ENCODE measurements around the gene ERVV-1.
"Not testable (repeated sequence)": the region's sequence is repeated elsewhere in the genome, so short reads cannot be mapped to it uniquely, and the experiment has no call there.

ERVV-1 gene

GRCh38 chr19:53013621-53014020 is at the start of gene ERVV-1:
TSS of gene ERVV-1 (plus strand) at chr19:53013921. CDS start at chr19:53014091, 170 bp downstream.
- no peak within 1 kb of the TSS for H3K4me3 ChIP-seq (ENCODE audit: low read depth, low read length)
- no peak for TF ChIP-seq CTCF (IDR thresholded peaks at IDR 0.05; ENCODE audit: insufficient read depth, low read depth, low read length, missing control alignments)
- no peak for DNase-seq (ENCODE audit: low read depth)

- no peak overlapping the region for H3K4me3 ChIP-seq (ENCODE audit: low read depth, low read length)
- DNase-seq (ENCODE audit: low read depth), result no peak
- TF ChIP-seq CTCF (IDR thresholded peaks at IDR 0.05; ENCODE audit: insufficient read depth, low read depth, low read length, missing control alignments), result no peak
Observed at GRCh38 chr19:52967772-52968171, 45.9 kb upstream of the ERVV-1 start.

GRCh38 chr19:52981329-52981728 is 32.4 kb upstream of the ERVV-1 start:
- no peak for TF ChIP-seq CTCF (IDR thresholded peaks at IDR 0.05; ENCODE audit: insufficient read depth, low read depth, low read length, missing control alignments)
- no peak overlapping the region for H3K4me3 ChIP-seq (ENCODE audit: low read depth, low read length)
- no peak for DNase-seq (ENCODE audit: low read depth)

GRCh38 chr19:52983167-52983566 is 30.6 kb upstream of the ERVV-1 start:
- H3K4me3 ChIP-seq (ENCODE audit: low read depth, low read length); DNase-seq (ENCODE audit: low read depth): not testable (repeated sequence)

GRCh38 chr19:52987221-52987620 is 26.5 kb upstream of the ERVV-1 start:
- no peak overlapping the region for H3K4me3 ChIP-seq (ENCODE audit: low read depth, low read length)
- TF ChIP-seq CTCF (IDR thresholded peaks at IDR 0.05; ENCODE audit: insufficient read depth, low read depth, low read length, missing control alignments), result no peak
- DNase-seq (ENCODE audit: low read depth), result no peak

- TF ChIP-seq CTCF (IDR thresholded peaks at IDR 0.05; ENCODE audit: insufficient read depth, low read depth, low read length, missing control alignments), result no peak
- no peak for DNase-seq (ENCODE audit: low read depth)
- H3K4me3 ChIP-seq (ENCODE audit: low read depth, low read length), result no peak overlapping the region
Observed at GRCh38 chr19:52988506-52988905, 25.2 kb upstream of the ERVV-1 start.

GRCh38 chr19:52990759-52991418 is 22.8 kb upstream of the ERVV-1 start:
- H3K4me3 ChIP-seq (ENCODE audit: low read depth, low read length), result no peak overlapping the region
- no peak for TF ChIP-seq CTCF (IDR thresholded peaks at IDR 0.05; ENCODE audit: insufficient read depth, low read depth, low read length, missing control alignments)
- no peak for DNase-seq (ENCODE audit: low read depth)

All from GM12865 (cell line).